HG02610 (cell line): ENCODE measurements around the gene PVALB.
"Not testable (repeated sequence)": the region's sequence is repeated elsewhere in the genome, so short reads cannot be mapped to it uniquely, and the experiment has no call there.

ENCODE experiments used
- ATAC-seq: cut with Tn5 transposase; IDR thresholded peaks from one replicate; pipeline ENCODE4 v1.9.1; 2021; ENCODE audit warnings: mild to moderate bottlenecking, moderate library complexity; ENCODE audit not compliant: unreplicated experiment

The PVALB gene

GRCh38 chr22:36759481-36760159, 57.2 kb downstream of the PVALB start:
- ATAC-seq, result no peak

GRCh38 chr22:36758792-36759271, 58.0 kb downstream of the PVALB start:
- no peak for ATAC-seq

- no peak for ATAC-seq
Observed at GRCh38 chr22:36757668-36758211, 59.1 kb downstream of the PVALB start.

GRCh38 chr22:36756746-36757655, 59.8 kb downstream of the PVALB start:
- no peak for ATAC-seq

- no peak for ATAC-seq
Observed at GRCh38 chr22:36756031-36756430, 60.8 kb downstream of the PVALB start.

GRCh38 chr22:36755316-36755715, 61.5 kb downstream of the PVALB start:
- no peak for ATAC-seq

- not testable (repeated sequence) for ATAC-seq
Observed at GRCh38 chr22:36754881-36755280, 62.0 kb downstream of the PVALB start.

GRCh38 chr22:36753916-36754315, 62.9 kb downstream of the PVALB start:
- ATAC-seq, result no peak

- ATAC-seq, result no peak
Observed at GRCh38 chr22:36753120-36753802, 63.6 kb downstream of the PVALB start.
